Caco-2 (cell line): Measurements from ENCODE around the gene GK. TPM values are rescaled to one million over a fixed set of nuclear protein-coding genes. Genes with fewer than 3 reads are reported as not detected.

Experiments used
- BruUV-seq: library from RNA; stranded (reverse); fragments of 400-500 nt; replicated peaks from 2 replicates; lab custom pipeline; 2021; lab: Mats Ljungman, UMichigan
- CTCF ChIA-PET: fragments of 300-600 bp; sonication (Branson Sonifier 250); formaldehyde crosslinking; loops from one replicate; lab custom pipeline; 2022; ENCODE audit warnings: antibody characterized with exemption; lab: Charles Lee
- POLR2A ChIA-PET: fragments of 300-600 bp; sonication (Branson Sonifier 250); formaldehyde crosslinking; loops from one replicate; lab custom pipeline; 2022; ENCODE audit warnings: antibody characterized with exemption; lab: Charles Lee
- DNase-seq, 2 experiments: peaks; one replicate each; pipeline versions ENCODE4 v3.0.0 to v3.0.0-alpha.2; 2020 to 2022
- H3K27me3 ChIP-seq: replicated peaks from 2 replicates; pipeline ENCODE4 v1.6.0; 2011; ENCODE audit warnings: low read length; ENCODE audit not compliant: control insufficient read depth, insufficient read depth
- H3K36me3 ChIP-seq: 2 replicates; pipeline ENCODE4 v1.5.1; 2011; ENCODE audit warnings: low read length; ENCODE audit not compliant: control insufficient read depth, insufficient read depth
- H3K4me1 ChIP-seq: fragments of 250-450 bp; sonication (Bioruptor Pico); 2 replicates; pipeline ENCODE4 v1.5.1; 2020; ENCODE audit warnings: mild to moderate bottlenecking
- H3K4me3 ChIP-seq: 2 replicates; pipeline ENCODE4 v1.5.1; 2011; ENCODE audit warnings: low read depth, mild to moderate bottlenecking, control low read depth, low read length
- H3K9me3 ChIP-seq: fragments of 250-450 bp; sonication (Bioruptor Pico); 2 replicates; pipeline ENCODE4 v1.5.1; 2020; ENCODE audit warnings: mild to moderate bottlenecking, moderate library complexity
- H3K27ac Mint-ChIP-seq: one replicate; pipeline ENCODE4 v1.8.0; 2022; ENCODE audit warnings: mixed read lengths; ENCODE audit not compliant: unreplicated experiment
- H3K27me3 Mint-ChIP-seq: one replicate; pipeline ENCODE4 v1.8.0; 2022; ENCODE audit warnings: mixed read lengths; ENCODE audit not compliant: insufficient read depth, unreplicated experiment
- H3K36me3 Mint-ChIP-seq: one replicate; pipeline ENCODE4 v1.8.0; 2022; ENCODE audit warnings: mild to moderate bottlenecking, mixed read lengths; ENCODE audit not compliant: insufficient read depth, unreplicated experiment
- H3K4me1 Mint-ChIP-seq: one replicate; pipeline ENCODE4 v1.8.0; 2022; ENCODE audit warnings: low read depth, mixed read lengths; ENCODE audit not compliant: unreplicated experiment
- H3K4me3 Mint-ChIP-seq: one replicate; pipeline ENCODE4 v1.8.0; 2022; ENCODE audit warnings: mild to moderate bottlenecking, moderate library complexity, mixed read lengths; ENCODE audit not compliant: unreplicated experiment
- H3K9me3 Mint-ChIP-seq: one replicate; pipeline ENCODE4 v1.8.0; 2022; ENCODE audit warnings: mixed read lengths; ENCODE audit not compliant: unreplicated experiment
- intact Hi-C: fragments of 100-400 bp; cut with micrococcal nuclease; formaldehyde crosslinking; loops from one replicate; pipeline ENCODE4 v1.10.0; 2022; ENCODE audit not compliant: unreplicated experiment
- total RNA-seq: library from RNA; stranded (reverse); gene quantifications from 2 replicates; pipeline ENCODE4 v1.2.3, GENCODE V29; 2022
- TF ChIP-seq, protein P1 (sequence below), 2 experiments: fragments of 200-600 bp in 1 of 2; IDR thresholded peaks; 1 replicate in 1 of 2; 2 replicates in 1 of 2; pipeline versions ENCODE4 v1.5.1 to v1.8.0; 2011 to 2022; ENCODE audit warnings: antibody characterized with exemption in 1 of 2, control low read depth in 1 of 2, inconsistent platforms in 1 of 2, low read depth in 1 of 2, low read length in 1 of 2, mild to moderate bottlenecking in 1 of 2, moderate library complexity in 1 of 2; ENCODE audit not compliant: insufficient read depth in 1 of 2, severe bottlenecking in 1 of 2, unreplicated experiment in 1 of 2

Gene GK
- total RNA-seq, 1 experiment from 2014 or later, result 6.5 TPM

DNA sequence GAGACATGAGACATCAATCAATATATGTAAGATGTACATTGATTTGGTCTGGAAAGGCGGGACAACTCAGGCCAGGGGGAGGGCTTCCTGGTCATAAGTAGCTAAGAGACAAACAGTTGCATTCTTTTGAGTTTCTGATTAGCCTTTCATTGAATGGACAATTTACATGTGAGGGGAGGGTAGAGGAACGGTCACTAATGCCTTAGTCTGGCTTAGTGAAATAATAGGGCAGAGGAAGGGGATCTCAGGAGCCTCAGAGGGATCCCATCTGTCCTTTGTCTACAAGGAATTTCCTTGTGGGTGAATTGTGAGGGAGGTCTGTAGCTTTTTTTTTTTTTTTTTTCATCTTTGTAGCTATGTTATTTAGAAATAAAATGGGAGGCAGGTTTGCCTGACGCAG is 88.3 kb downstream of the GK start:
- TF ChIP-seq, protein P1, sequence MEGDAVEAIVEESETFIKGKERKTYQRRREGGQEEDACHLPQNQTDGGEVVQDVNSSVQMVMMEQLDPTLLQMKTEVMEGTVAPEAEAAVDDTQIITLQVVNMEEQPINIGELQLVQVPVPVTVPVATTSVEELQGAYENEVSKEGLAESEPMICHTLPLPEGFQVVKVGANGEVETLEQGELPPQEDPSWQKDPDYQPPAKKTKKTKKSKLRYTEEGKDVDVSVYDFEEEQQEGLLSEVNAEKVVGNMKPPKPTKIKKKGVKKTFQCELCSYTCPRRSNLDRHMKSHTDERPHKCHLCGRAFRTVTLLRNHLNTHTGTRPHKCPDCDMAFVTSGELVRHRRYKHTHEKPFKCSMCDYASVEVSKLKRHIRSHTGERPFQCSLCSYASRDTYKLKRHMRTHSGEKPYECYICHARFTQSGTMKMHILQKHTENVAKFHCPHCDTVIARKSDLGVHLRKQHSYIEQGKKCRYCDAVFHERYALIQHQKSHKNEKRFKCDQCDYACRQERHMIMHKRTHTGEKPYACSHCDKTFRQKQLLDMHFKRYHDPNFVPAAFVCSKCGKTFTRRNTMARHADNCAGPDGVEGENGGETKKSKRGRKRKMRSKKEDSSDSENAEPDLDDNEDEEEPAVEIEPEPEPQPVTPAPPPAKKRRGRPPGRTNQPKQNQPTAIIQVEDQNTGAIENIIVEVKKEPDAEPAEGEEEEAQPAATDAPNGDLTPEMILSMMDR (IDR thresholded peaks at IDR 0.05; ENCODE audit: insufficient read depth in 1 of 2, low read depth in 1 of 2, low read length in 1 of 2, severe bottlenecking in 1 of 2, unreplicated experiment in 1 of 2), result no peak
- Mint-ChIP-seq H3K9me3 (no peaks in the 10 kb centered on the region), H3K27me3 (no peaks in the 10 kb centered on the region), H3K4me1 (no peaks in the 10 kb centered on the region), H3K4me3 (no peak overlapping the region), H3K36me3 (no peaks in the 10 kb centered on the region), H3K27ac (no peak overlapping the region)
- ChIA-PET CTCF (no interaction called here), POLR2A (no interaction called here)
- H3K27me3 ChIP-seq, result no peaks in the 10 kb centered on the region
- no peak for DNase-seq
- intact Hi-C loops, result no loop called here
- no peaks in the 10 kb centered on the region for H3K36me3 ChIP-seq
- BruUV-seq, result no TSS peak
- no peaks in the 10 kb centered on the region for H3K4me1 ChIP-seq
- no peak overlapping the region for H3K4me3 ChIP-seq
- H3K9me3 ChIP-seq, result no peaks in the 10 kb centered on the region

DNA sequence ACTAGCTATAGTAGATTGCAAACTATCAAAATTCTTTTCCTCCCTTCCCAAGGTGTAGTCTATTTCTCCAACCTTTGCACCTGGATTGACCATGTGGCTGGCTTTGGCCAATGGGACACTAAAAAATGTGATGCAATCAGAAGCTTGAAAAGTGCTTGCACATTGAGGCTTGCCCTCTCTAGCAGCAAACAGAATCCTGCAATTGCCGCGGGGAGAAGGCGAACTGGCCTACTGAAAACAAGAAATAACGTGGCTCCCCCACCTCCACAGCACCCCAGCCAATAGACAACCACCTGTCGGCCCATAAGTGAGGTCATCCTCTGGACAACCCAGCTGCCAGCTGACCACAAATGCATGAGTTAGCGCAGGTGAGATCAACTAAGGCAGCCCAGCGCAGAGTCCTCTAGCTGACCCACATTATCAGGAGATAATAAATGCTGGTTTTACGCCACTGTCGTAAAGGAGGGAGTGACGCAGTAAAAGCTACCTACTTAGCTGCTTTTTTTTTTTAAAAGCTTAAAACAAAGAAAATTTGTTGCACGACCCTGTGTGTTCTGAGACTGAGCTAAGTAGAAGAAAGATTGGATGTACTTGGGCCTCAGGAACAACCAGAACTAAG is 95.2 kb downstream of the GK start:
- Mint-ChIP-seq H3K36me3 (peaks cover 13% of the 10 kb centered on the region), H3K4me1 (no peaks in the 10 kb centered on the region), H3K27ac (peak overlapping the region; percentile 89), H3K4me3 (peak overlapping the region; percentile 75), H3K27me3 (no peaks in the 10 kb centered on the region), H3K9me3 (no peaks in the 10 kb centered on the region)
- Histone ChIP-seq H3K9me3 (no peaks in the 10 kb centered on the region), H3K4me3 (peak overlapping the region; percentile 46), H3K36me3 (no peaks in the 10 kb centered on the region), H3K27me3 (no peaks in the 10 kb centered on the region), H3K4me1 (no peaks in the 10 kb centered on the region)
- intact Hi-C loops, result loop anchor here (2.0 kb wide), 1 partner anchor 140 kb away; the partner anchor contains the start of gene TAB3
- DNase-seq, result peak; percentile 87 to 93
- ChIA-PET CTCF (interaction anchor here (1.2 kb wide), 1 partner anchor 13 kb away, joined by 6 read pairs; no protein-coding TSS in a partner anchor), POLR2A (interaction anchor here (0.7 to 1.2 kb wide), 3 partner anchors 12 to 190 kb away, joined by 3 to 7 read pairs (median 5); partner anchors contain the start of gene TAB3)
- TF ChIP-seq, protein P1 (IDR thresholded peaks at IDR 0.05; ENCODE audit: insufficient read depth in 1 of 2, low read depth in 1 of 2, low read length in 1 of 2, severe bottlenecking in 1 of 2, unreplicated experiment in 1 of 2), result no peak
- BruUV-seq, result no TSS peak

DNA sequence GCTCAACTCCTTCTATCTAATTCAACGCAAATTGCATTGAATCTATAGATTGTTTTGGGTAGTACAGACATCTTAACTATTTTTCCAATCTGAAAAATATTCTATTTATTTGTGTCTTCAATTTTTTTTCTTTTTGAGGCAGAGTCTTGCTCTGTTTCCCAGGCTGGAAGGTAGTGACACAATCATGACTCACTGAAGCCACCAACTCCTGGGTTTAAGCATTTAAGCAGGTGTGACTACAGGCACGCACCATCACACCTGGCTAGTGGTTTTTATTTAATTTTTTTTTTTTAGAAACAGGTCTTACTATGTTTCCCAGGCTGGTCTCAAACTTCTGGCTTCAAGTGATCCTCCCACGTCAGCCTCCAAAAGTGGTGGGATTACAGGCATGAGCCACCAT is 98.3 kb downstream of the GK start:
- BruUV-seq, result no TSS peak
- no peaks in the 10 kb centered on the region for H3K27me3 Mint-ChIP-seq
- POLR2A ChIA-PET, result no interaction called here

More for the DNA sequence above, 98.3 kb downstream of the GK start:
- no peaks in the 10 kb centered on the region for H3K27me3 ChIP-seq
- intact Hi-C loops, result no loop called here
- Mint-ChIP-seq H3K4me3 (no peak overlapping the region), H3K4me1 (no peaks in the 10 kb centered on the region), H3K9me3 (no peaks in the 10 kb centered on the region), H3K27ac (no peak overlapping the region), H3K36me3 (peaks cover 13% of the 10 kb centered on the region)
- H3K36me3 ChIP-seq, result no peaks in the 10 kb centered on the region
- TF ChIP-seq, protein P1 (IDR thresholded peaks at IDR 0.05; ENCODE audit: insufficient read depth in 1 of 2, low read depth in 1 of 2, low read length in 1 of 2, severe bottlenecking in 1 of 2, unreplicated experiment in 1 of 2), result no peak
- no peak for DNase-seq
- no peak overlapping the region for H3K4me3 ChIP-seq
- H3K4me1 ChIP-seq, result no peaks in the 10 kb centered on the region
- no peaks in the 10 kb centered on the region for H3K9me3 ChIP-seq
- CTCF ChIA-PET, result no interaction called here
